ENCODE results near the gene AZIN2.
"Not testable (repeated sequence)": the region's sequence is repeated elsewhere in the genome, so short reads cannot be mapped to it uniquely, and the experiment has no call there.

Gene AZIN2

DNA sequence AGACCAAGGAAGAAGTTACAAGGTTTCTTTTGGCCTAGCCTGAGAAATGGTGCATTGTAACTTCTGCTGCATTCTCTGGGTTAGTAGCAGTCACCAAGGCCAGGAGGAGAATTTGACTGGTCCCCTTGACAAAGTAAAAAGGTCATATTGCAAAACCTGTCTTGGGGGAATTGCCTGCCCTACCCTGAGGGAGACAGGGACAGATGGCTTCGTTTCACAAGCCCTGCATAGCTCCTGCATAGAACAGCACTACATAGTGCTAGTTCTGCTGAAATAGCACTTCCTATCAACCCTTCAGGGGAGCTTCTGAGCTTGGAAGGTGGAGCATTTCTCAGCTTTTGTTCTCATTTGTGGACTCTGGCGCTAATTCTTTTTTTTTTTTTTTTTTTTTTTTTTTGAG, 23.9 kb upstream of the AZIN2 start:
- DNase-seq (ENCODE audit: low read depth): no peak

DNA sequence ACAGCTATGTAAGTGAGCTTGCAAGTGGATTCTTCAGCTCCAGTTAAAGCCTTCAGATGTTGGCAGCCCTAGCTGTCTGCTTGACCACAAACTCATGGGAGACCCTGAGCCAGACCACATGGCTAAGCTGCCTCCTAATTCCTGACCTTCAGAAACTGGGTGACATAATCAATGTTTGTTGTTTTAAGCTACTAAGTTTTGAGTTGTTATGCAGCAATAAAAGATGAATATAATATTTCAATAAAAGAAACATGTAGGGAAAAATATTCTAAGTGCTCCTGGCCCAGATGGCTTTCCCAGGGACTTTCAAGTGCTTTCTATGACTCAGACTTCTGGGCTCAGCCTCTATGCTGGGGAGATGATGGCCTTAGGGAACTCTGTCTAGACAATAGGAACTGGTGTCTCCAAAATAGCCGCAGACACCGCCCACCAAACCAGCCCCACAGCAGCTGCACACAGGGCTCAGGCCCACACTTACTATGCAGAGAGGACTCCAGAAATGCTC, 20.3 kb upstream of the AZIN2 start:
- DNase-seq (ENCODE audit: low read depth): peak; percentile 83

GRCh38 chr1:33061834-33062233, 19.1 kb upstream of the AZIN2 start:
- DNase-seq (ENCODE audit: low read depth): no peak

GRCh38 chr1:33064284-33064683, 16.7 kb upstream of the AZIN2 start:
- DNase-seq (ENCODE audit: low read depth): not testable (repeated sequence)

- DNase-seq (ENCODE audit: low read depth): no peak
These were observed 15.7 kb upstream of the AZIN2 start for GRCh38 chr1:33065301-33065700.

DNA sequence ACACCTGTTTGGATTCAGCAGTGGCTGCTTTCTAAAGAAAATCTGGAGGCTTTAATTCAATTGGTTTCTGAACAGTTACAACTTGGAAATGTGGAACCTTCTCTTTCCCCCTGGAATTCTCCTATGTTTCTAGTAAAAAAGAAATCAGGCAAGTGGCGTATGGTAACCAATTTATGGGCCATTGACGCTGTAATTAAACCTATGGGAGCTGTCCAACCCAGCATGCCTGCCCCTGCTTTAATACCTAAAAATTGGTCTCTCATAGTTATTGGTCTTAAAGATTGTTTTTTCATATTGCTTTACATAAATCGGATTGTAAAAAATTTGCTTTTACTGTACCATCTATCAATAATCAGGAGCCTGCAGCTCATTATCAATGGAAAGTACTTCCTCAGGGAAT, 14.5 kb upstream of the AZIN2 start:
- DNase-seq (ENCODE audit: low read depth): not testable (repeated sequence)

DNA sequence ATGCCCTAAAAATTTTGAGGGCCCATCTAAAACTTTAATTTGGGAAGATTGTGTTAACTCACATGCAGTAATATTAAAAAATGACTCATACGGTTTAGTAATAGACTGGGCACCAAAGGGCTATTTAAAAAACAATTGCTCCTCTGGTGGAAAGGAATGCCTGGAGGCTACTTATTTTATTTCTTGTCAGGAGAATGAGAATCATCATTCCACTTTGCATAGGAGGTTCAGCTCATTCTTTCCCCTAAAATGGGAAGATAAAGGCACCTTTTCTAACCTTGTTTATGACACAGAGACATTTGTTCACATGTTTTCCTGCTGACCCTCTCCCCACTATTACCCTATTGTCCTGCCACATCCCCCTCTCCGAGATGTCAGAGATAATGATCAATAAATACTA, 12.8 kb upstream of the AZIN2 start:
- peak; percentile 37 for DNase-seq (ENCODE audit: low read depth)

- DNase-seq (ENCODE audit: low read depth): no peak
These were observed 10.3 kb upstream of the AZIN2 start for GRCh38 chr1:33070628-33071027.

DNA sequence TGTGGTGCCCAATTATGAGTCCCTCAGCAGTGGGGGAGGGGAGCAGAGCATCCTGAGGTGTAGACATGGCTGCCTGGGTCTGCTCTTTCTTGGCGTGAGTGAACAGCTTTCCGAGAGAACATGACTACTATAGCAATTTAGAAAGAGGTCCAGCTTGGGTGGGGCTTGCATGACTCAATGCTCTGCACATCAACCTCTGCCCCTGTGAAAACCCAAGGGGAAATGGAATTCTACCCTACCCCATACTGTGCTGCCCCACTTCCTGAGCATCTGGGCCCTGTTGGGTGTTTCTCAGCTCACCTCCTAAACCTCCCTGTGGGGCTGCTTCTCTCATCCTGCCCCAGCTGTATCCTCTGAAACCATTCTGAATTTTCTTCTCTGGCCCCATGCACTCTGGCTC, 8.2 kb upstream of the AZIN2 start:
- DNase-seq (ENCODE audit: low read depth): no peak

GRCh38 chr1:33074193-33074945, 6.6 kb upstream of the AZIN2 start:
- no peak for DNase-seq (ENCODE audit: low read depth)

DNA sequence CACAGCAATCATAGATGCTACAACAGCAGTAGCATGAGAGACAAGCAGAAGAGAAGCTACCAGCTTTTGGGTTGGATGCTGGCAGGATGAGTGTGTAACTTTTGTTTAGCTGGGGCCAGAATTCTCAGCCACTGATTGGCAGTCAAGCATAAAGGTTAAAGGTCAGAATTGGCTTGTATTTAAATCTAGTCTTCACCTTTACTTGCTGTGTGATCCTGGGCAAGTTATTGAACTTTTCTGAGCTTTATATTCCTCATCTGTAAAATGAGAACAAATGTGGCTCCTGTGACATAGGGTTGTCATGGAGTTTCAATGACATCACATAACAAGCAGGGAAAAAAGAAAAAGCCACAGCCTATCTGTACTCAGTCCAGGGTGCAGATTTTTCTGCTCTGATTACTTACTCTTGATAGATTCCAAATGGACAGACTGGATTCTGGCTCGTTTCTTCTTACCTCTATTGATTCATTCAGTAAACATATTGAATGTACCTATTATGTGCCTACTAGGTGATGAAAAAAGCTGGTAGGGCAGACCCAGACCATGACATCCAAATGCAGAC, 2.8 kb upstream of the AZIN2 start:
- DNase-seq (ENCODE audit: low read depth): no peak

DNA sequence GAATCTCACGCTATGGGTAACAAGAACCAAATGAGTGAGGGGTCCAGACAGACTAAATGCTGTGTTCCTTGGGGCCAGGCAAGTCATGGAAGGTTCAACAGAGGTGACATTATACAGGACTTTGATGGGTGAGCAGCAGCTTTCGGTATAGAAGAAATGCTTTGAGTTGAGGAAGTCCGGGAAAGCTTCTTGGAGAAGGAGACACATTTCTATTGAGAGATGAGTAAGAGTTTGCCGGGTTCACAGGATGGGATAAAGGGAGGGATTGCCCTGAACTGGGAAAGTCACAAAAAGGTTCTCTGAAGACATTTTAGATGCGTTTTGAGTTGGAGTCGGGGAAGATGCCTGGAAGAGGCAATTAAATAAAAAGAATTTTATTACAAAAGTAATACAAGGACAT, 580 bp upstream of the AZIN2 start:
- peak; percentile 41 for DNase-seq (ENCODE audit: low read depth)

- peak; percentile 30 for DNase-seq (ENCODE audit: low read depth)
These were observed 777 bp downstream of the AZIN2 start for GRCh38 chr1:33081554-33082305.

GRCh38 chr1:33082575-33083108, 1.7 kb downstream of the AZIN2 start:
- peak; percentile 38 for DNase-seq (ENCODE audit: low read depth)

- no peak for DNase-seq (ENCODE audit: low read depth)
These were observed 4.4 kb downstream of the AZIN2 start for GRCh38 chr1:33085332-33085731.

- DNase-seq (ENCODE audit: low read depth): peak; percentile 80
These were observed 5.5 kb downstream of the AZIN2 start for GRCh38 chr1:33086384-33086850.

- no peak for DNase-seq (ENCODE audit: low read depth)
These were observed 6.7 kb downstream of the AZIN2 start for GRCh38 chr1:33087677-33088076.

DNA sequence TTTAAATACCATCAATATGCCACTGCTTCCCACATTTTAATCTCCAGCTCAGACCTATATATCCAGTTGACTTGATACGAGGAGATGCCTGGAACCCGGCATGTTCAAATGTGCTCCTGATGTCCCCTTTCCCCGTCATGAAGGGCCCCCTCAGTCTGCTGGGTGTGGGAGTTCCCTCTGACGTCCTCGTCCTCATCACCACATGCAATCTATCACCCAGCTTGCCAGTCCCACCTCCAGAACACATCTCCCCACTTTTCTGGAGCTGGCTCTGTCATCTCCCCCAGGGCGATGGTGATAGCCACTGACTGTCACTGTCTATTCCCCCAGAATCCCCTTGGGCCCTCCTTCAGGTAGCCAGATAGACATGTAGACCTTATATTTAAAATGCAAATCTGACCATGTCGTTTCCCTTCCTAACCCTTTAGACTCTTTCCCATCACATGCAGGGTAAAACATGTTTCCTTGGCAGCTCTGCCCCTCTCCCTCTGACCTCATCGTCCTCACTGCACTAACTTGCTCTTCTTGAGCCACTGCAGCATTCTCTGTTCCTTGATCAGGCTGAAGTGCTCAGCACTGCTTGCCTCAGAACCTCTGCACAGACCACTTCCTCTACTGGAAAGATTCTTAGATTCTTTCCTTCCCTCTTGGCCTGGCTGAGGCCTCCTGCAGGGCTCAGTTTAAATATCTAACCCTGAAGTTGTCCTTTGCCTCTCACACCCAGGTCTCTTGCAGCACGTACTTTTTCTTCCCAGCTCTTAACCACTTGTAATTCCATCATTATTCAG, 7.4 kb downstream of the AZIN2 start:
- no peak for DNase-seq (ENCODE audit: low read depth)

GRCh38 chr1:33089457-33089856, 8.5 kb downstream of the AZIN2 start:
- DNase-seq (ENCODE audit: low read depth): no peak

DNA sequence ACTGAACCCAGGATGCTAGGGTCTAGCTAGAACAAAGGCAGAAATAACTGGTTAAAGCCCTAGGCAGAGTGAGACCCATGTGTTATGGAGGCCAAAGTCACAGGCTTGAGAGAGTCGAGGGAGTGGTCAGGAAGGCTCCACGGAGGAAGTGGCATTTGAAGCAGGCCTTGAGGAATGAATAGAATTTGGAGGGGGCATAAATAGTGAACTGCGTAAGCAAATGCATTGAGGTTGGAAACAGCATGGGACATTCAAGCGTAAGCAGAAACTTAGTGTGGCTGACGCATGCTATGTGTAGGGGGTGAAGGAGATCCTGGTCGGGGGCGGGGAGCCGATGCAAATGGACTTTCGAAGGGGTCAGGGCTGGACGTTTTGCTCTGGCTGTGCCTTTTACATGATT, 11.5 kb downstream of the AZIN2 start:
- DNase-seq (ENCODE audit: low read depth): no peak

- DNase-seq (ENCODE audit: low read depth): peak; percentile 42
These were observed 12.1 kb downstream of the AZIN2 start for GRCh38 chr1:33093004-33093403.

GRCh38 chr1:33094486-33094885, 13.5 kb downstream of the AZIN2 start:
- no peak for DNase-seq (ENCODE audit: low read depth)
